ENCODE results near the gene AKNAD1.

Gene AKNAD1

DNA sequence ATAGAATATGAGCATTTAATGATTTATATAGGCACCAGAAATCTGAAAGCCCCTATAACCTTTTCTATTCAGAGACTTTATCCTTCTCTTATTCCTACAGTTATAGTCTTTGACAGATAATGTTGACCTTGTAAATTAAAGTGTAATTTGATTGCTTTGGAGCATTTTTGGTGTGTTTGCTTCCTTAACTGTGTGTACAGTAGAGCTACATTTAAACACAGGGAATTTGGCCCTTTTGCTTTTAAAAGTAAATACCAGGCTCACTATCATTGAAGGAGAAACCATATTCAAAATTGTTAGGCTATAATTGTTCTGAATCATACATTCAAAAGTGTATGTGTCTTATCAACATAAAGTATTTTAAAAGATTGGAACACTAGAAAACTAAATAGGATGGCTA, 77.4 kb downstream of the AKNAD1 start:
- no peak for DNase-seq

DNA sequence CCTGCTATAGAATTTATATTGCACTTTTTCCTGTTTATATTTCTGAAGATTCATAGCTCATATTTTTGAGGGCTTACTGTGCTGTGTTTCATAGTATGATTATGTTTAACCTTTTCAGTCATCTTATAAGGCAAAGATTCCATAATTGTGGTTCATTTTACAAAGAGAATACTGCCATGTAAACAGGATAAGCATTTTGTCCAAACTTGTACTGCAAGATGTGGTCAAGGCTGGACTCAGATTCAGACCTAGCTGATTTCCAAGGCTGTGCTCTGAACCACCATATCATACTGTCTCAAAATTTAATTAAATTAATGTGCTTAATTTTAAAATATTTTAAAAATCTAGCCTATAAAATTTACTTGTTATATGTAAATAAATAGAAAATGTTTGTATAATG, 79.1 kb downstream of the AKNAD1 start:
- no peak for DNase-seq

DNA sequence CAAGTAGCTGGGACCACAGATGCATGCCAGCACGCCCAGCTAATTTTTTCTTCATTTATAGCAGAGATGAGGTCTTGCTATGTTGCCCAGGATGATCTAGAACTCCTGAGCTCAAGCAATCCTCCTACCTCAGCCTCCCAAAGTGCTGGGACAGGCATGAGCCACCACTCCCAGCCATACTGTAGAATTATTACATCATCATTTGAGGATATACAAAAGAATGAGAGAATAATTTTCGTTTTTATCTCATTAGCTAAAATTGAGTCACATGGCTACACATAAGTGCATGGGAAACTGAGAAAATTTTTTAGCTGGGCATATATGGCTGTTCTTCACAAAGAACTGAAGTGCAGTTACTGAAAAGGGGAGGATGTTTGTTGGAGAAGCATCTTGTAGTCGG, 89.2 kb downstream of the AKNAD1 start:
- DNase-seq = no peak

DNA sequence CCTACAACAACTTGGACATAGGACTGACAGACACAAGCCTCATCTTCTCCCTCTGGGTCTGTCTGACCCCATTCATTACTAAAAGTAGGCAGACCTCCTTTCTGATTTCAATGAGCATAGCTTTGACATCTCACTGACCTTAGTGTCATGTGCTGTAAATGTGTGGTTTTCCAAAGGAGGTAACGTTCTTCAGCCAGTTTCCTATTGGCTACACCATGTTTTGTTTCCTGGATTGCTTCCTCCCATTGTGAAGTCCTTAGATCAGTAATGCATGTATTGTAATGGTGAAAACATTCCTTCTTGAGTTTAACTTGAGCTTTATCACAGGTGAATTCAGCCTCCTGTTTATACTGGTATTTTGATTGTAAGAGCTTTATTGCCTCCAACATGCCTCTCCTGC, 89.8 kb downstream of the AKNAD1 start:
- no peak for DNase-seq
